Breast epithelium (tissue), 4 donors: Measurements from ENCODE around the gene ITGB7. TPM values are rescaled to one million over a fixed set of nuclear protein-coding genes. Genes with fewer than 3 reads are reported as not detected.

Experiments used
- DNase-seq, 2 donors: peaks; one replicate each; pipeline ENCODE4 v3.0.0-alpha.2; 2019; ENCODE audit warnings: low spot score in 2 of 2
- H3K27ac ChIP-seq, 2 donors: fragments of 200-600 bp; sonication (generic) in 1 of 2; one replicate each; pipeline ENCODE4 v1.5.1; 2016 to 2019; ENCODE audit warnings: mild to moderate bottlenecking in 1 of 2
- H3K27me3 ChIP-seq, 2 donors: fragments of 200-600 bp; sonication (generic) in 1 of 2; one replicate each; pipeline versions ENCODE4 v1.5.1 to v1.6.0; 2017 to 2019; ENCODE audit warnings: control low read depth in 1 of 2, mild to moderate bottlenecking in 1 of 2
- H3K36me3 ChIP-seq: fragments of 200-600 bp; one replicate; pipeline ENCODE4 v1.5.1; 2019
- H3K4me1 ChIP-seq, 2 donors: fragments of 200-600 bp; sonication (generic); one replicate each; pipeline ENCODE4 v1.5.1; 2016 to 2019; ENCODE audit warnings: control low read depth in 1 of 2
- H3K4me3 ChIP-seq, 3 donors: fragments of 200-600 bp; sonication (generic); 1 replicate in 2 of 3; 2 replicates in 1 of 3; pipeline ENCODE4 v1.5.1; 2016 to 2019; ENCODE audit warnings: mild to moderate bottlenecking in 3 of 3, moderate library complexity in 2 of 3
- H3K9me3 ChIP-seq, 2 donors: fragments of 200-600 bp; sonication (generic) in 1 of 2; one replicate each; pipeline ENCODE4 v1.5.1; 2016 to 2019; ENCODE audit warnings: control low read depth in 1 of 2
- POLR2A ChIP-seq: fragments of 450-650 bp; IDR thresholded peaks from one replicate; pipeline ENCODE4 v1.6.1; 2016; ENCODE audit warnings: antibody characterized with exemption, mild to moderate bottlenecking, moderate library complexity
- POLR2AphosphoS5 ChIP-seq, 3 donors: sonication (generic); formaldehyde crosslinking; IDR thresholded peaks; one replicate each; pipeline ENCODE4 v1.6.1; 2017; ENCODE audit warnings: antibody characterized with exemption in 3 of 3
- intact Hi-C: fragments of 100-400 bp; cut with DNase I; formaldehyde crosslinking; loops from one replicate; pipeline ENCODE4 v1.15.1; 2023; ENCODE audit warnings: low total_unique reads
- total RNA-seq, 3 donors: library from RNA; depleted of rRNA; stranded (reverse); fragments of >200 nt; gene quantifications; one replicate each; pipeline ENCODE4 v1.1.0, GENCODE V29; 2016
- TF ChIP-seq, protein P1 (sequence below), 3 donors: fragments of 450-650 bp; IDR thresholded peaks; one replicate each; pipeline ENCODE4 v1.5.1; 2016 to 2017; ENCODE audit warnings: antibody characterized with exemption in 3 of 3, mild to moderate bottlenecking in 3 of 3, moderate library complexity in 3 of 3

ITGB7 gene
- total RNA-seq, 3 donors from 2014 or later, result 1.1 to 2.9 (median 2.9) TPM

DNA sequence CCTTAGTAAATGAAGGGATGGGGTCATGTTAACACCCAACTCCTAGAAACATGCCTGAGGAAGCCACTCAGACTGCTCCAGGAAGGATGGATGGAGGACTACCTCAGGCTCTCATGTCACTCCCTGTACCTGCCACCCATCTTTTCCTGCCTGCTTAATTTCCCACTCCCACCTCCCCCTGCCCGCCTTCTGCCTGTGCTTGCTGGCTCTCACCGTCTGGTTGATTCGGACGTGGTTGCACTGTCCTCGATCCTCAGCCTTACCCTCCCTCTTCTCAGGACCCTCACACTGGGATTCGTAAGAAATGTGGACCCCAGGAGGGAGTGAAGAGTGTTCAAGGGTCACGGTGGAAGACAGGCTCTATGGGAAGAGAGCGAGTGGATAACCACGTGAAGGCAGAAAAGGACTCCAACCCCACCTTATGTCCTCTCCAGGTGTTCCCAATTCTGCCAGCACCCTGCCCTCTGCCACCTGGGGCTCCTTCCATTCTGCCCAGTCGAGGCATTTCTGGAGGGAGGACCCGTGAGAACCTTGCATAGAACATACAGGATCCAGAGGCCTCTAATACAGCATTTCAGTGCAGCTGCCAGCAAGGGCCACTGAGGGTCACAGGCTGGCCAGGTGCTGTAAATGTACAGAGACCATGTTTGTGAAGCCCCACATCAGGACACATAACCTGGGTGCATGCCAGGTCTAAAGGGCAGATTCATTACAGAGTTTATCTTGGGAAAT is 12.9 kb downstream of the ITGB7 start:
- DNase-seq, result peak in 1 of 2 donors; percentile 19
- Histone ChIP-seq H3K4me1 (no peaks in the 10 kb centered on the region), H3K27me3 (no peaks in the 10 kb centered on the region), H3K9me3 (no peaks in the 10 kb centered on the region), H3K4me3 (no peak overlapping the region), H3K27ac (no peak overlapping the region), H3K36me3 (no peaks in the 10 kb centered on the region)
- intact Hi-C loops, result no loop called here
- TF ChIP-seq, protein P1, sequence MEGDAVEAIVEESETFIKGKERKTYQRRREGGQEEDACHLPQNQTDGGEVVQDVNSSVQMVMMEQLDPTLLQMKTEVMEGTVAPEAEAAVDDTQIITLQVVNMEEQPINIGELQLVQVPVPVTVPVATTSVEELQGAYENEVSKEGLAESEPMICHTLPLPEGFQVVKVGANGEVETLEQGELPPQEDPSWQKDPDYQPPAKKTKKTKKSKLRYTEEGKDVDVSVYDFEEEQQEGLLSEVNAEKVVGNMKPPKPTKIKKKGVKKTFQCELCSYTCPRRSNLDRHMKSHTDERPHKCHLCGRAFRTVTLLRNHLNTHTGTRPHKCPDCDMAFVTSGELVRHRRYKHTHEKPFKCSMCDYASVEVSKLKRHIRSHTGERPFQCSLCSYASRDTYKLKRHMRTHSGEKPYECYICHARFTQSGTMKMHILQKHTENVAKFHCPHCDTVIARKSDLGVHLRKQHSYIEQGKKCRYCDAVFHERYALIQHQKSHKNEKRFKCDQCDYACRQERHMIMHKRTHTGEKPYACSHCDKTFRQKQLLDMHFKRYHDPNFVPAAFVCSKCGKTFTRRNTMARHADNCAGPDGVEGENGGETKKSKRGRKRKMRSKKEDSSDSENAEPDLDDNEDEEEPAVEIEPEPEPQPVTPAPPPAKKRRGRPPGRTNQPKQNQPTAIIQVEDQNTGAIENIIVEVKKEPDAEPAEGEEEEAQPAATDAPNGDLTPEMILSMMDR (IDR thresholded peaks at IDR 0.05), result no peak
- TF ChIP-seq POLR2A, result no peak
- TF ChIP-seq POLR2AphosphoS5 (IDR thresholded peaks at IDR 0.05), result no peak

DNA sequence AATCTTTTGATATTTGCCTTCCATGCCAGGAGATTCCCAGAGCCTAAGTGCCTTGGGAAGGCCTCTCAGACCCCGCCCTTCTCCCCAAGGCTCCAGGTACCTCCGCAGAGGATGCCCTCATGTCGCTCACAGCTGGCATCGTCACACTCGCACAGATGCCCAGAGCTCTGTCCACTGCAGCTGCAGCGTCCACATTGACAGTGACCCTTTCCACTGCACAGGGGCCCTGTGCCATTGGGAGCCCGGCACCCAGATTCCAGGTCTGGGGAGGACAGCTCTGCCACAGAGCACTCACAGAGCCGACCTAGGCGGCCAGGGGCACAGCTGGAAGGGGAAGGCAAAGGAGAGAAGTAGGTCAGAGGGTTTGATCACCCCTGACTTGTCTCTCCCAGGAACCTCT is 14.0 kb downstream of the ITGB7 start:
- Histone ChIP-seq H3K4me1 (no peaks in the 10 kb centered on the region), H3K27me3 (no peaks in the 10 kb centered on the region), H3K9me3 (no peaks in the 10 kb centered on the region), H3K36me3 (no peaks in the 10 kb centered on the region), H3K4me3 (no peak overlapping the region), H3K27ac (no peak overlapping the region)
- intact Hi-C loops, result no loop called here
- DNase-seq, result peak in 1 of 2 donors; percentile 30
- TF ChIP-seq POLR2AphosphoS5 (IDR thresholded peaks at IDR 0.05) (no peak), POLR2A (no peak)
- TF ChIP-seq, protein P1 (IDR thresholded peaks at IDR 0.05), result no peak

DNA sequence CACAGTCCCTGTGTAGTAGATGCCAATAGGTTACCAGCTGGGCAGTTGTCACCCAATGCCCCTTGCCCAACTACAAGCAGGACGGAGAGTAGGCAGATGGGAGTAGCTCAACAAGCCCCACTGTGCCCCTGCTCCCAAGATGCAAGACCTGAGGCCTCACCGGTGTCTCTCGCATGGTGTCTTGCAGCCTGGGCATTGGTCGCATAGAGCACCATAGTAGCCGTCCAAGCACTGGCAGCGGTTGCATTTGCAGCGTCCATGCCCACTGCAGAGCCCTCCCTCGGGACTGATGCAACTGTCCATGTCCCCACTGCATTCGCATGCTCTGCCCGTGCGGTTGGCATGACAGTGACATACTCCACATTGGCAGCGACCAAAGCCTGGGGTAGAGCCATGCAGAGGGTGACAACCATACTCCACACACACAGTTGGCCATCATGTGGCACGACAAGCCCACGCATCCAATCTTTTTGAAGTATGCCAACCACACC is 14.5 kb downstream of the ITGB7 start:
- intact Hi-C loops, result no loop called here
- H3K27ac ChIP-seq, result no peak overlapping the region
- peak in 1 of 2 donors; percentile 25 for DNase-seq

DNA sequence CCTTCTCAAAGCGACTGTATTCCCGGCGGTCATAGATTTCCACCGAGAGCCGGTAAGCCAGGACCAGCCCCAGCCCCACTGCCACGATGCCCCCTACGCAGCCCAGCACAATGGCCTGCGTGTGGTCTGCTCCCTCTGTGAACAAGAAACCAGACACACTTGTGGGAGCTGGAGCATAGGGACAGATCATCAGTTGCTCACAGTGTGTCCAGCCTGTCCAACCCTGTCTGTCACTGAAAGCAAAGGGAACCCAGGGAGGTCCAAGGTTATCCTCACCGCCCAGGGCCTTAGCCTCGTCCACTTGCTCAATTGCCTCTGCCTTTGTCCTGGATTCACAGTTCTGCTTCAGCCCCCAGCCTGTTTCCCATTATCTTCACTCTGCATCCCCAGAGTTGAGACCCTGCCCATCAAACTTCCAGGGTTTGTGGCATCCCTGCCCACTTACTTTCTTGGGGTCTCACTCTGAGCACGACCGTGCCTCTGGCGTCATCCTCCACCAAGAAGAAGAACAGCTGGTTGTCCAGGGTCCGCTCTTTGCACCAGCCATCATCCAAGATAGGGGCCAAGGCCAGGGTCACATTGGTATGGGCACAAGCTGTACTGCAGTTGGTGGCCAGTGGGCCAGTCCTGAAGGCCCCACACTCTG is 15.0 kb downstream of the ITGB7 start:
- no peak overlapping the region for H3K27ac ChIP-seq
- TF ChIP-seq POLR2A, result no peak
- TF ChIP-seq, protein P1 (IDR thresholded peaks at IDR 0.05), result no peak
- TF ChIP-seq POLR2AphosphoS5 (IDR thresholded peaks at IDR 0.05), result no peak
- no peak overlapping the region for H3K4me3 ChIP-seq
- peak in 1 of 2 donors; percentile 20 for DNase-seq
- peaks cover 7% of the 10 kb centered on the region for H3K36me3 ChIP-seq
- intact Hi-C loops, result no loop called here
- H3K9me3 ChIP-seq, result no peaks in the 10 kb centered on the region
- no peaks in the 10 kb centered on the region for H3K4me1 ChIP-seq
- no peaks in the 10 kb centered on the region for H3K27me3 ChIP-seq

More for the DNA sequence above, 14.5 kb downstream of the ITGB7 start:
- TF ChIP-seq POLR2AphosphoS5 (IDR thresholded peaks at IDR 0.05), result no peak
- TF ChIP-seq POLR2A, result no peak
- TF ChIP-seq, protein P1 (IDR thresholded peaks at IDR 0.05), result no peak
- peaks cover under 1% of the 10 kb centered on the region for H3K36me3 ChIP-seq
- H3K4me1 ChIP-seq, result no peaks in the 10 kb centered on the region
- no peaks in the 10 kb centered on the region for H3K9me3 ChIP-seq
- H3K4me3 ChIP-seq, result no peak overlapping the region
- H3K27me3 ChIP-seq, result no peaks in the 10 kb centered on the region
